Ishikawa (cell line): ENCODE data around the gene TPD52L1.

ENCODE experiments used
- CEBPB ChIP-seq: IDR thresholded peaks from 2 replicates; pipeline ENCODE4 v1.6.1; 2012
- CREB1 ChIP-seq: IDR thresholded peaks from 2 replicates; pipeline ENCODE4 v1.6.1; 2012; ENCODE audit warnings: low read depth
- EGR1 ChIP-seq: IDR thresholded peaks from 2 replicates; pipeline ENCODE4 v1.6.1; 2012
- EP300 ChIP-seq: IDR thresholded peaks from 2 replicates; pipeline ENCODE4 v1.6.1; 2012; ENCODE audit warnings: borderline replicate concordance
- FOXM1 ChIP-seq: IDR thresholded peaks from 2 replicates; pipeline ENCODE4 v1.6.1; 2012; ENCODE audit warnings: low read depth, borderline replicate concordance
- NFIC ChIP-seq: IDR thresholded peaks from 2 replicates; pipeline ENCODE4 v1.6.1; 2012
- RAD21 ChIP-seq: IDR thresholded peaks from 2 replicates; pipeline ENCODE4 v1.6.1; 2012; ENCODE audit warnings: low read depth
- TAF1 ChIP-seq: IDR thresholded peaks from 2 replicates; pipeline ENCODE4 v1.6.1; 2012; ENCODE audit warnings: low read depth, mild to moderate bottlenecking
- TCF12 ChIP-seq: IDR thresholded peaks from 2 replicates; pipeline ENCODE4 v1.6.1; 2012; ENCODE audit warnings: low read depth
- TEAD4 ChIP-seq: IDR thresholded peaks from 2 replicates; pipeline ENCODE4 v1.6.1; 2012
- YY1 ChIP-seq: IDR thresholded peaks from 2 replicates; pipeline ENCODE4 v1.6.1; 2012; ENCODE audit warnings: low read depth
- ZBTB7A ChIP-seq: IDR thresholded peaks from 2 replicates; pipeline ENCODE4 v1.6.1; 2012; ENCODE audit warnings: low read depth
- TF ChIP-seq, protein P1 (sequence below): IDR thresholded peaks from 2 replicates; pipeline ENCODE4 v1.6.1; 2012
- TF ChIP-seq, protein P2 (sequence below): IDR thresholded peaks from 2 replicates; pipeline ENCODE4 v1.6.1; 2012
- TF ChIP-seq, protein P3 (sequence below): IDR thresholded peaks from 2 replicates; pipeline ENCODE4 v1.6.1; 2012; ENCODE audit warnings: low read depth, mild to moderate bottlenecking

The TPD52L1 gene

GRCh38 chr6:125170376-125170775 is 16.8 kb downstream of the TPD52L1 start:
- TF ChIP-seq TEAD4 (no peak), CREB1 (no peak), NFIC (no peak), ZBTB7A (no peak), FOXM1 (no peak), TAF1 (no peak), EP300 (no peak)
- TF ChIP-seq, protein P1, sequence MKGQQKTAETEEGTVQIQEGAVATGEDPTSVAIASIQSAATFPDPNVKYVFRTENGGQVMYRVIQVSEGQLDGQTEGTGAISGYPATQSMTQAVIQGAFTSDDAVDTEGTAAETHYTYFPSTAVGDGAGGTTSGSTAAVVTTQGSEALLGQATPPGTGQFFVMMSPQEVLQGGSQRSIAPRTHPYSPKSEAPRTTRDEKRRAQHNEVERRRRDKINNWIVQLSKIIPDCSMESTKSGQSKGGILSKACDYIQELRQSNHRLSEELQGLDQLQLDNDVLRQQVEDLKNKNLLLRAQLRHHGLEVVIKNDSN: no peak

- no peak for TF ChIP-seq TCF12
- TF ChIP-seq FOXM1: no peak
- no peak for TF ChIP-seq EGR1
- TF ChIP-seq, protein P2, sequence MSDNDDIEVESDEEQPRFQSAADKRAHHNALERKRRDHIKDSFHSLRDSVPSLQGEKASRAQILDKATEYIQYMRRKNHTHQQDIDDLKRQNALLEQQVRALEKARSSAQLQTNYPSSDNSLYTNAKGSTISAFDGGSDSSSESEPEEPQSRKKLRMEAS: no peak
- TF ChIP-seq TAF1: no peak
- no peak for TF ChIP-seq TEAD4
- TF ChIP-seq, protein P1: no peak
- TF ChIP-seq, protein P3, sequence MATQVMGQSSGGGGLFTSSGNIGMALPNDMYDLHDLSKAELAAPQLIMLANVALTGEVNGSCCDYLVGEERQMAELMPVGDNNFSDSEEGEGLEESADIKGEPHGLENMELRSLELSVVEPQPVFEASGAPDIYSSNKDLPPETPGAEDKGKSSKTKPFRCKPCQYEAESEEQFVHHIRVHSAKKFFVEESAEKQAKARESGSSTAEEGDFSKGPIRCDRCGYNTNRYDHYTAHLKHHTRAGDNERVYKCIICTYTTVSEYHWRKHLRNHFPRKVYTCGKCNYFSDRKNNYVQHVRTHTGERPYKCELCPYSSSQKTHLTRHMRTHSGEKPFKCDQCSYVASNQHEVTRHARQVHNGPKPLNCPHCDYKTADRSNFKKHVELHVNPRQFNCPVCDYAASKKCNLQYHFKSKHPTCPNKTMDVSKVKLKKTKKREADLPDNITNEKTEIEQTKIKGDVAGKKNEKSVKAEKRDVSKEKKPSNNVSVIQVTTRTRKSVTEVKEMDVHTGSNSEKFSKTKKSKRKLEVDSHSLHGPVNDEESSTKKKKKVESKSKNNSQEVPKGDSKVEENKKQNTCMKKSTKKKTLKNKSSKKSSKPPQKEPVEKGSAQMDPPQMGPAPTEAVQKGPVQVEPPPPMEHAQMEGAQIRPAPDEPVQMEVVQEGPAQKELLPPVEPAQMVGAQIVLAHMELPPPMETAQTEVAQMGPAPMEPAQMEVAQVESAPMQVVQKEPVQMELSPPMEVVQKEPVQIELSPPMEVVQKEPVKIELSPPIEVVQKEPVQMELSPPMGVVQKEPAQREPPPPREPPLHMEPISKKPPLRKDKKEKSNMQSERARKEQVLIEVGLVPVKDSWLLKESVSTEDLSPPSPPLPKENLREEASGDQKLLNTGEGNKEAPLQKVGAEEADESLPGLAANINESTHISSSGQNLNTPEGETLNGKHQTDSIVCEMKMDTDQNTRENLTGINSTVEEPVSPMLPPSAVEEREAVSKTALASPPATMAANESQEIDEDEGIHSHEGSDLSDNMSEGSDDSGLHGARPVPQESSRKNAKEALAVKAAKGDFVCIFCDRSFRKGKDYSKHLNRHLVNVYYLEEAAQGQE: no peak
- no peak for TF ChIP-seq YY1
- no peak for TF ChIP-seq ZBTB7A
- TF ChIP-seq NFIC: no peak
- no peak for TF ChIP-seq EP300
- no peak for TF ChIP-seq RAD21
- no peak for TF ChIP-seq CEBPB
- no peak for TF ChIP-seq CREB1
Observed at GRCh38 chr6:125173341-125174095, 19.9 kb downstream of the TPD52L1 start.

- no peak for TF ChIP-seq EP300
- TF ChIP-seq ZBTB7A: no peak
- no peak for TF ChIP-seq EGR1
- TF ChIP-seq FOXM1: no peak
- TF ChIP-seq NFIC: no peak
- no peak for TF ChIP-seq TEAD4
- TF ChIP-seq, protein P3: no peak
- TF ChIP-seq CEBPB: no peak
- no peak for TF ChIP-seq TAF1
- no peak for TF ChIP-seq RAD21
- no peak for TF ChIP-seq YY1
- TF ChIP-seq TCF12: no peak
- no peak for TF ChIP-seq CREB1
- TF ChIP-seq, protein P2: no peak
- TF ChIP-seq, protein P1: no peak
Observed at GRCh38 chr6:125174626-125175025, 21.1 kb downstream of the TPD52L1 start.

DNA sequence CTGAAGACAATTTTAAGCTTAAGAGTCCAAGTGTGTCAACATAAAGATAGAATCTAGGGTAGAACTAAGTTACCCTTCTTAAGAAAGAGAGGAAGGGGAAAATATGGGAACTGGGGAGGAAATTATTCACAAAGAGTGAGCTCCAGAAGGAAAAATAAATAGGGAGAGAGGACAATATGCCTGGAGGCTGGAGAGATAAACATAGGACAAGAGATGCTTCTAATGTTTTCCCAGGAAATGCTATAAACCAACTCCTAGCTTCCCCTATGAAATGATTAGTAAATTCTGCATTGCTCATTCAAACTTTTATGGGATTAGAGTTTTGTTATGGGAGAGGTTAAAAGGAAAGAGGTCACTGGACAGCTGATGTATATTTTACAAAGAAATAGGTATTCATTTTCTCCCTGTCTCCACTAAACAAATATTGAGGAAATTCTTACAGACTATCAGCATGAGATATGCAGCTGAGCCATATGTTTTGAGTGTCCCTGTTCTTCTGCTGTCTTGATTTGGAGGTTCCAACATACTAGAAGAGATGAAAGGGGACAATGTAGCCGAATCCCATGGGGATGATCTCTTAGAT is 22.0 kb downstream of the TPD52L1 start:
- TF ChIP-seq ZBTB7A (no peak), CREB1 (no peak)

GRCh38 chr6:125182237-125183008 is 28.9 kb downstream of the TPD52L1 start:
- TF ChIP-seq TCF12: no peak
- no peak for TF ChIP-seq FOXM1
- TF ChIP-seq, protein P1: no peak
- no peak for TF ChIP-seq CREB1
- TF ChIP-seq CEBPB: no peak
- TF ChIP-seq TAF1: no peak
- TF ChIP-seq ZBTB7A: no peak
- TF ChIP-seq YY1: no peak
- no peak for TF ChIP-seq EP300
